AG09309 (cell line): ENCODE results near the gene DEF6.

Experiments
- DNase-seq: peaks from one replicate; pipeline ENCODE4 v3.0.0-alpha.2; 2010; ENCODE audit warnings: low read depth
- H3K4me3 ChIP-seq: 2 replicates; pipeline ENCODE4 v1.5.1; 2011; ENCODE audit warnings: mild to moderate bottlenecking, low read depth, low read length, moderate library complexity; ENCODE audit not compliant: control insufficient read depth
- CTCF ChIP-seq: IDR thresholded peaks from 2 replicates; pipeline ENCODE4 v1.5.1; 2011; ENCODE audit warnings: mild to moderate bottlenecking, low read depth, low read length, inconsistent platforms; ENCODE audit not compliant: insufficient read depth, control insufficient read depth; ENCODE audit errors: missing control alignments

The DEF6 gene

GRCh38 chr6:35296931-35297600 is 552 bp upstream of the DEF6 start:
- no peak for TF ChIP-seq CTCF
- H3K4me3 ChIP-seq: no peak overlapping the region
- DNase-seq: no peak

- no peak overlapping the region for H3K4me3 ChIP-seq
- TF ChIP-seq CTCF: no peak
- DNase-seq: no peak
Measured at GRCh38 chr6:35298625-35299140, 1.1 kb downstream of the DEF6 start.

- no peak overlapping the region for H3K4me3 ChIP-seq
- DNase-seq: no peak
- TF ChIP-seq CTCF: no peak
Measured at GRCh38 chr6:35299674-35300073, 2.1 kb downstream of the DEF6 start.

- DNase-seq: no peak
- TF ChIP-seq CTCF: no peak
- H3K4me3 ChIP-seq: no peak overlapping the region
Measured at GRCh38 chr6:35300848-35301247, 3.2 kb downstream of the DEF6 start.

GRCh38 chr6:35302604-35303241 is 5.1 kb downstream of the DEF6 start:
- no peak overlapping the region for H3K4me3 ChIP-seq
- no peak for DNase-seq
- no peak for TF ChIP-seq CTCF

- no peak for DNase-seq
- no peak for TF ChIP-seq CTCF
- H3K4me3 ChIP-seq: no peak overlapping the region
Measured at GRCh38 chr6:35304299-35304698, 6.7 kb downstream of the DEF6 start.
